HepG2 (cell line): Measurements from ENCODE around the gene ISLR2. TPM values are rescaled to one million over a fixed set of nuclear protein-coding genes. Genes with fewer than 3 reads are reported as not detected.

ENCODE experiments used
- ATAC-seq: fragments of 200-7000 bp; cut with Tn5 transposase; 3 replicates; pipeline ENCODE4 v1.9.1; 2020; ENCODE audit warnings: mild to moderate bottlenecking, moderate library complexity
- BruUV-seq: library from RNA; stranded (reverse); fragments of 400-500 nt; replicated peaks from 2 replicates; lab custom pipeline; 2021; lab: Mats Ljungman, UMichigan
- CTCF ChIA-PET: fragments of 300-600 bp; formaldehyde crosslinking; extraction: SDS; loops from one replicate; lab custom pipeline; 2021; ENCODE audit warnings: low total read pairs, inconsistent platforms, low intra/inter-chr PET ratio; lab: Yijun Ruan, JAX
- POLR2A ChIA-PET: fragments of 350-600 bp; sonication (Branson Sonifier 250); formaldehyde crosslinking; loops from one replicate; lab custom pipeline; 2020; ENCODE audit warnings: antibody characterized with exemption, inconsistent platforms; lab: Yijun Ruan, JAX
- DNase-seq: peaks from one replicate; pipeline ENCODE4 v3.0.0-alpha.2; 2015; ENCODE audit warnings: low spot score
- FAIRE-seq: peaks from 3 replicates; lab custom pipeline; 2011; peaks lifted over from hg19 to GRCh38; lab: Jason Lieb, UNC
- H2AFZ ChIP-seq: one replicate; pipeline ENCODE4 v1.6.1; 2011; ENCODE audit warnings: low read length, inconsistent platforms
- H3K27ac ChIP-seq: fragments of 300-600 bp; 3 replicates; pipeline ENCODE4 v1.8.0; 2011; ENCODE audit warnings: mixed run types, mild to moderate bottlenecking, mixed read lengths, low read length, inconsistent platforms; ENCODE audit not compliant: insufficient read depth; ENCODE audit errors: extremely low read length
- H3K27me3 ChIP-seq, 2 experiments: fragments of 200-600 bp in 1 of 2; 2 replicates in 1 of 2; 3 replicates in 1 of 2; pipeline versions ENCODE4 v1.6.0 to v1.8.0; 2011; ENCODE audit warnings: low read length in 2 of 2, mild to moderate bottlenecking in 2 of 2, moderate library complexity in 2 of 2, inconsistent platforms in 1 of 2; ENCODE audit not compliant: insufficient read depth in 2 of 2, control insufficient read depth in 1 of 2
- H3K36me3 ChIP-seq, 2 experiments: fragments of 200-600 bp in 1 of 2; replicated peaks in 1 of 2; 2 replicates in 1 of 2; 3 replicates in 1 of 2; pipeline versions ENCODE4 v1.5.1 to v1.8.0; 2011; ENCODE audit warnings: low read length in 2 of 2, inconsistent platforms in 1 of 2; ENCODE audit not compliant: insufficient read depth in 2 of 2, control insufficient read depth in 1 of 2
- H3K4me1 ChIP-seq: 2 replicates; pipeline ENCODE4 v1.5.1; 2012; ENCODE audit warnings: low read length, inconsistent platforms; ENCODE audit not compliant: insufficient read depth
- H3K4me2 ChIP-seq: 2 replicates; pipeline ENCODE4 v1.6.0; 2011; ENCODE audit warnings: low read depth, low read length, inconsistent platforms
- H3K4me3 ChIP-seq, 3 experiments: fragments of 200-600 bp in 1 of 3; sonication (generic), shearing (Covaris generic) in 1 of 3; replicated peaks in 1 of 3; 2 replicates each; pipeline ENCODE4 v1.5.1; 2011 to 2016; ENCODE audit warnings: low read length in 3 of 3, inconsistent platforms in 2 of 3, low read depth in 2 of 3, mild to moderate bottlenecking in 2 of 3, control low read depth in 1 of 3, mixed read lengths in 1 of 3; ENCODE audit not compliant: insufficient read depth in 1 of 3
- H3K79me2 ChIP-seq: one replicate; pipeline ENCODE4 v1.6.1; 2011; ENCODE audit warnings: low read length, inconsistent platforms; ENCODE audit not compliant: insufficient read depth
- H3K9ac ChIP-seq: 2 replicates; pipeline ENCODE4 v1.6.0; 2011; ENCODE audit warnings: mild to moderate bottlenecking, low read depth, low read length, inconsistent platforms; ENCODE audit not compliant: insufficient read depth
- H3K9me3 ChIP-seq: 2 replicates; pipeline ENCODE4 v1.5.1; 2012; ENCODE audit warnings: mild to moderate bottlenecking, low read length
- H4K20me1 ChIP-seq: 2 replicates; pipeline ENCODE4 v1.6.0; 2011; ENCODE audit warnings: inconsistent platforms, mild to moderate bottlenecking, low read length, moderate library complexity; ENCODE audit not compliant: insufficient read depth
- ARID2 ChIP-seq: sonication (generic); formaldehyde crosslinking; IDR thresholded peaks from 2 replicates; pipeline ENCODE4 v1.8.1; 2022; ENCODE audit warnings: mild to moderate bottlenecking, missing genetic modification reagents, borderline replicate concordance
- IRF1 ChIP-seq: sonication (generic); formaldehyde crosslinking; IDR thresholded peaks from 2 replicates; pipeline ENCODE4 v1.4.0; 2020; ENCODE audit warnings: low read depth, mild to moderate bottlenecking, missing genetic modification reagents
- MTA1 ChIP-seq: sonication (generic); formaldehyde crosslinking; IDR thresholded peaks from 2 replicates; pipeline ENCODE4 v1.4.0; 2020; ENCODE audit warnings: missing genetic modification reagents, mild to moderate bottlenecking, borderline replicate concordance
- PHF8 ChIP-seq: sonication (generic); formaldehyde crosslinking; IDR thresholded peaks from 2 replicates; pipeline ENCODE4 v1.5.0; 2020; ENCODE audit warnings: missing genetic modification reagents
- POLR2G ChIP-seq: fragments of 200-400 bp; formaldehyde crosslinking; IDR thresholded peaks from 2 replicates; pipeline ENCODE4 v1.6.1; 2018; ENCODE audit warnings: mild to moderate bottlenecking, low read depth, low read length, moderate library complexity
- TAF1 ChIP-seq: sonication (generic); formaldehyde crosslinking; IDR thresholded peaks from 2 replicates; pipeline ENCODE4 v1.4.0; 2020; ENCODE audit warnings: missing genetic modification reagents
- YEATS4 ChIP-seq: sonication (generic); formaldehyde crosslinking; IDR thresholded peaks from 2 replicates; pipeline ENCODE4 v1.4.0; 2020; ENCODE audit warnings: missing genetic modification reagents, borderline replicate concordance
- ZBTB21 ChIP-seq: sonication (generic); formaldehyde crosslinking; IDR thresholded peaks from 2 replicates; pipeline ENCODE4 v1.4.0; 2020; ENCODE audit warnings: missing genetic modification reagents
- ZBTB4 ChIP-seq: sonication (generic); formaldehyde crosslinking; IDR thresholded peaks from 2 replicates; pipeline ENCODE4 v1.4.0; 2020; ENCODE audit warnings: missing genetic modification reagents, mild to moderate bottlenecking, borderline replicate concordance
- ZBTB42 ChIP-seq: sonication (generic); formaldehyde crosslinking; IDR thresholded peaks from 2 replicates; pipeline ENCODE4 v1.5.0; 2020; ENCODE audit warnings: mild to moderate bottlenecking, missing genetic modification reagents
- ZNF326 ChIP-seq: sonication (generic); formaldehyde crosslinking; IDR thresholded peaks from 2 replicates; pipeline ENCODE4 v1.4.0; 2020; ENCODE audit warnings: missing genetic modification reagents, borderline replicate concordance
- ZZZ3 ChIP-seq: sonication (generic); formaldehyde crosslinking; IDR thresholded peaks from 2 replicates; pipeline ENCODE4 v1.4.0; 2020; ENCODE audit warnings: missing genetic modification reagents, mild to moderate bottlenecking, borderline replicate concordance
- WGBS: methylation state at CpG from one replicate; pipeline ENCODE4 v1.1.6; 2017; ENCODE audit warnings: low lambda C conversion rate; 5-methylcytosine and 5-hydroxymethylcytosine counted together
- in situ Hi-C: cut with HindIII; loops from 2 replicates; pipeline ENCODE4 v1.10.0; 2017; ENCODE audit warnings: low pct_unique_long_range_greater_than_20kb; ENCODE audit not compliant: extremely low pct_ligation_motif_present
- intact Hi-C: fragments of 100-400 bp; cut with micrococcal nuclease; formaldehyde crosslinking; loops from one replicate; pipeline ENCODE4 v1.10.0; 2022; ENCODE audit not compliant: unreplicated experiment
- polyA plus RNA-seq, 8 experiments: library from polyadenylated mRNA; depleted of rRNA in 3 of 8; stranded (reverse) in 7 of 8; unstranded in 1 of 8; fragments of >200 nt; fragmentation: Illumina TruSeq in 4 of 8; extraction: Trizol in 4 of 8; gene quantifications; 2 replicates each; pipeline versions ENCODE4 v1.2.1 to v1.2.3, GENCODE V29; 2011 to 2016; ENCODE audit warnings: low read depth in 4 of 8, missing spikeins in 1 of 8, mixed read lengths in 1 of 8; ENCODE audit not compliant: insufficient read depth in 1 of 8
- total RNA-seq, 5 experiments: library from RNA; depleted of rRNA; stranded (reverse); fragments of >200 nt; fragmentation: Illumina TruSeq; extraction: Trizol; gene quantifications; 2 replicates each; pipeline ENCODE4 v1.2.3, GENCODE V29; 2016; ENCODE audit warnings: low read depth in 1 of 5
- TF ChIP-seq, protein P1 (sequence below): sonication (generic); formaldehyde crosslinking; IDR thresholded peaks from 2 replicates; pipeline ENCODE4 v1.4.0; 2020; ENCODE audit warnings: mild to moderate bottlenecking, missing genetic modification reagents
- TF ChIP-seq, protein P2 (sequence below): sonication (generic); formaldehyde crosslinking; IDR thresholded peaks from 2 replicates; pipeline ENCODE4 v1.4.0; 2020; ENCODE audit warnings: mild to moderate bottlenecking, missing genetic modification reagents

Gene ISLR2
- total and polyA plus RNA-seq, 2 of the 13 experiments (the other 11 are each of a cell fraction or from before 2014, with no cell fraction given), result not detected

GRCh38 chr15:74176262-74177214 is 46.2 kb downstream of the ISLR2 start:
- Histone ChIP-seq H3K9me3 (no peaks in the 10 kb centered on the region), H3K9ac (no peak overlapping the region), H3K36me3 (no peaks in the 10 kb centered on the region), H3K79me2 (no peaks in the 10 kb centered on the region), H3K27me3 (peaks cover 6 to 25% of the 10 kb centered on the region in 2 experiments; a peak in 4 of 5 replicates), H2AFZ (no peak overlapping the region), H3K4me1 (no peaks in the 10 kb centered on the region), H3K27ac (no peak overlapping the region)
- no TSS peak for BruUV-seq
- ATAC-seq (no peak), FAIRE-seq (no peak)
- POLR2A ChIA-PET, result no interaction called here
- in situ Hi-C loops (no loop called here), intact Hi-C loops (no loop called here)
- no peak for TF ChIP-seq POLR2G
- TF ChIP-seq, protein P1, sequence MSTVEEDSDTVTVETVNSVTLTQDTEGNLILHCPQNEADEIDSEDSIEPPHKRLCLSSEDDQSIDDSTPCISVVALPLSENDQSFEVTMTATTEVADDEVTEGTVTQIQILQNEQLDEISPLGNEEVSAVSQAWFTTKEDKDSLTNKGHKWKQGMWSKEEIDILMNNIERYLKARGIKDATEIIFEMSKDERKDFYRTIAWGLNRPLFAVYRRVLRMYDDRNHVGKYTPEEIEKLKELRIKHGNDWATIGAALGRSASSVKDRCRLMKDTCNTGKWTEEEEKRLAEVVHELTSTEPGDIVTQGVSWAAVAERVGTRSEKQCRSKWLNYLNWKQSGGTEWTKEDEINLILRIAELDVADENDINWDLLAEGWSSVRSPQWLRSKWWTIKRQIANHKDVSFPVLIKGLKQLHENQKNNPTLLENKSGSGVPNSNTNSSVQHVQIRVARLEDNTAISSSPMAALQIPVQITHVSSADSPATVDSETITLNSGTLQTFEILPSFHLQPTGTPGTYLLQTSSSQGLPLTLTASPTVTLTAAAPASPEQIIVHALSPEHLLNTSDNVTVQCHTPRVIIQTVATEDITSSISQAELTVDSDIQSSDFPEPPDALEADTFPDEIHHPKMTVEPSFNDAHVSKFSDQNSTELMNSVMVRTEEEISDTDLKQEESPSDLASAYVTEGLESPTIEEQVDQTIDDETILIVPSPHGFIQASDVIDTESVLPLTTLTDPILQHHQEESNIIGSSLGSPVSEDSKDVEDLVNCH (CRISPR knock-in tag), result no peak
- no peak for TF ChIP-seq ZZZ3
- no peak for TF ChIP-seq ARID2 (CRISPR knock-in tag)
- no peak for TF ChIP-seq PHF8 (CRISPR knock-in tag)
- no peak for TF ChIP-seq ZBTB21 (CRISPR knock-in tag)
- TF ChIP-seq, protein P2, sequence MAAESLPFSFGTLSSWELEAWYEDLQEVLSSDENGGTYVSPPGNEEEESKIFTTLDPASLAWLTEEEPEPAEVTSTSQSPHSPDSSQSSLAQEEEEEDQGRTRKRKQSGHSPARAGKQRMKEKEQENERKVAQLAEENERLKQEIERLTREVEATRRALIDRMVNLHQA (CRISPR knock-in tag), result no peak
- TF ChIP-seq ZBTB42 (CRISPR knock-in tag), result no peak
- no peak for TF ChIP-seq YEATS4 (CRISPR knock-in tag)
- TF ChIP-seq ZNF326 (CRISPR knock-in tag), result no peak
- no peak for TF ChIP-seq MTA1 (CRISPR knock-in tag)
- TF ChIP-seq TAF1 (CRISPR knock-in tag), result no peak
- TF ChIP-seq IRF1, result no peak
- no peak for TF ChIP-seq ZBTB4 (CRISPR knock-in tag)
- TF ChIP-seq, all 625 proteins: peak for 0
- CTCF ChIA-PET, result no interaction called here
- H3K4me3 ChIP-seq, result no peak overlapping the region
- 17% methylated on average over 10 of the region's 10 CpGs for WGBS
- no peak for DNase-seq
- H3K4me2 ChIP-seq, result no peak overlapping the region
- H4K20me1 ChIP-seq, result no peaks in the 10 kb centered on the region
